Endodermal cell (in vitro differentiated cells): ENCODE measurements around the gene CDK9. TPM values are rescaled to one million over a fixed set of nuclear protein-coding genes. Genes with fewer than 3 reads are reported as not detected.

ENCODE experiments used
- DNase-seq: peaks from one replicate; pipeline ENCODE4 v3.0.0-alpha.2; 2017
- H3K27ac ChIP-seq: 2 replicates; pipeline ENCODE4 v1.5.1; 2013; ENCODE audit warnings: mild to moderate bottlenecking, low read depth, low read length, moderate library complexity
- H3K27me3 ChIP-seq: 2 replicates; pipeline ENCODE4 v1.6.1; 2013; ENCODE audit warnings: mild to moderate bottlenecking, low read length, moderate library complexity; ENCODE audit not compliant: insufficient read depth, control insufficient read depth, poor library complexity, severe bottlenecking
- H3K36me3 ChIP-seq: 2 replicates; pipeline ENCODE4 v1.7.0; 2013; ENCODE audit warnings: mild to moderate bottlenecking, low read length, moderate library complexity; ENCODE audit not compliant: control insufficient read depth, insufficient read depth
- H3K4me1 ChIP-seq: one replicate; pipeline ENCODE4 v1.7.0; 2013; ENCODE audit warnings: low read length; ENCODE audit not compliant: control insufficient read depth, insufficient read depth
- H3K4me3 ChIP-seq: 2 replicates; pipeline ENCODE4 v1.5.1; 2013; ENCODE audit warnings: mild to moderate bottlenecking, low read length, moderate library complexity
- H3K9ac ChIP-seq: 2 replicates; pipeline ENCODE4 v1.6.1; 2013; ENCODE audit warnings: mild to moderate bottlenecking, low read length, moderate library complexity; ENCODE audit not compliant: poor library complexity, severe bottlenecking; ENCODE audit errors: extremely low read depth
- H3K9me3 ChIP-seq: 2 replicates; pipeline ENCODE4 v1.6.1; 2013; ENCODE audit warnings: mild to moderate bottlenecking, low read length, moderate library complexity; ENCODE audit not compliant: control insufficient read depth
- H3K27ac Mint-ChIP-seq: 2 replicates; pipeline ENCODE4 v1.8.0; 2020; ENCODE audit warnings: mixed read lengths
- H3K27me3 Mint-ChIP-seq: 2 replicates; pipeline ENCODE4 v1.8.0; 2021; ENCODE audit warnings: mild to moderate bottlenecking, mixed read lengths; ENCODE audit not compliant: insufficient read depth
- H3K36me3 Mint-ChIP-seq: 2 replicates; pipeline ENCODE4 v1.8.0; 2020; ENCODE audit warnings: low read depth, mixed read lengths
- H3K4me1 Mint-ChIP-seq: 2 replicates; pipeline ENCODE4 v1.8.0; 2020; ENCODE audit warnings: mixed read lengths
- H3K4me3 Mint-ChIP-seq: 2 replicates; pipeline ENCODE4 v1.8.0; 2020; ENCODE audit warnings: mild to moderate bottlenecking, moderate library complexity, mixed read lengths
- H3K9me3 Mint-ChIP-seq: 2 replicates; pipeline ENCODE4 v1.8.0; 2020; ENCODE audit warnings: mild to moderate bottlenecking, mixed read lengths
- CTCF ChIP-seq: fragments of 200-600 bp; sonication (generic); conservative IDR thresholded peaks from 2 replicates; pipeline ENCODE4 v1.5.0; 2021; ENCODE audit warnings: antibody characterized with exemption, mild to moderate bottlenecking
- WGBS, 2 experiments: methylation state at CpG; one replicate each; pipeline versions ENCODE4 v1.1.5 to v1.1.7; 2013; ENCODE audit warnings: missing lambda C conversion rate in 2 of 2, mixed read lengths in 1 of 2; ENCODE audit not compliant: insufficient coverage in 1 of 2, insufficient read length in 1 of 2; 5-methylcytosine and 5-hydroxymethylcytosine counted together
- microRNA-seq: library from miRNA; unstranded; fragments of <30 nt; microRNA quantifications from one replicate; pipeline ENCODE4 v1.2.0, GENCODE V29; 2020; ENCODE audit warnings: borderline microRNAs expressed
- total RNA-seq, 2 donors: library from RNA; stranded (reverse); fragmentation: NEBNext Ultra II Directional in 1 of 2; extraction: Animal tissue kit (Norgen Biotek cat#: 25700) in 1 of 2; gene quantifications; 2 replicates in 1 of 2; 3 replicates in 1 of 2; pipeline ENCODE4 v1.2.1, GENCODE V29; 2021

The CDK9 gene
- total RNA-seq, 2 donors from 2014 or later, result 97.1 to 101 TPM

GRCh38 chr9:127837346-127837745 lies 51.5 kb downstream of the CDK9 start:
- H3K9ac ChIP-seq, result no peak overlapping the region
- H3K27ac Mint-ChIP-seq, result no peak overlapping the region
- no peak overlapping the region for H3K4me3 ChIP-seq
- H3K9me3 Mint-ChIP-seq, result no peaks in the 10 kb centered on the region
- WGBS, 2 experiments, result 88 to 92% methylated on average over 1 to 4 of the region's 4 CpGs
- H3K27me3 Mint-ChIP-seq, result no peaks in the 10 kb centered on the region
- no peak overlapping the region for H3K27ac ChIP-seq
- H3K4me3 Mint-ChIP-seq, result no peak overlapping the region
- H3K27me3 ChIP-seq, result no peaks in the 10 kb centered on the region
- no peaks in the 10 kb centered on the region for H3K36me3 ChIP-seq
- no peak for DNase-seq
- H3K4me1 Mint-ChIP-seq, result no peaks in the 10 kb centered on the region
- H3K4me1 ChIP-seq, result no peaks in the 10 kb centered on the region
- no peaks in the 10 kb centered on the region for H3K36me3 Mint-ChIP-seq
- TF ChIP-seq CTCF, result no peak
- H3K9me3 ChIP-seq, result no peaks in the 10 kb centered on the region

GRCh38 chr9:127838375-127839078 lies 52.7 kb downstream of the CDK9 start:
- no peaks in the 10 kb centered on the region for H3K27me3 Mint-ChIP-seq
- no peaks in the 10 kb centered on the region for H3K36me3 ChIP-seq
- WGBS, 2 experiments, result 75 to 82% methylated on average over 15 to 18 of the region's 18 CpGs
- H3K4me1 Mint-ChIP-seq, result no peaks in the 10 kb centered on the region
- no peaks in the 10 kb centered on the region for H3K4me1 ChIP-seq
- no peak for DNase-seq
- no peak overlapping the region for H3K9ac ChIP-seq
- H3K36me3 Mint-ChIP-seq, result no peaks in the 10 kb centered on the region
- H3K27ac ChIP-seq, result no peak overlapping the region
- H3K27ac Mint-ChIP-seq, result no peak overlapping the region
- no peak overlapping the region for H3K4me3 Mint-ChIP-seq
- no peaks in the 10 kb centered on the region for H3K27me3 ChIP-seq
- no peaks in the 10 kb centered on the region for H3K9me3 ChIP-seq
- no peak for TF ChIP-seq CTCF
- no peaks in the 10 kb centered on the region for H3K9me3 Mint-ChIP-seq
- no peak overlapping the region for H3K4me3 ChIP-seq

Small RNA genes within 50 kb of the gene (microRNA-seq; reads per million reads assigned to microRNA genes)
- gene MIR2861 (not detected), gene MIR3960 (not detected)

Other genes starting within 250 kb of the CDK9 start
- gene STXBP1, start 173.8 kb upstream of the CDK9 start, total RNA-seq, result 10 to 100 TPM; 27.8 to 46.8 TPM
- under 1 TPM; 0.20 to 0.44 TPM for gene CFAP157, start 79.0 kb upstream of the CDK9 start, total RNA-seq
- 10 to 100 TPM; 15.2 to 18.7 TPM for gene PTRH1, start 70.4 kb upstream of the CDK9 start, total RNA-seq
- not detected for gene TTC16, start 70.0 kb upstream of the CDK9 start, total RNA-seq
- 10 to 100 TPM; 15.7 to 16.7 TPM for gene TOR2A, start 50.7 kb upstream of the CDK9 start, total RNA-seq
- gene SH2D3C, start 7.4 kb upstream of the CDK9 start, total RNA-seq, result 1 to 10 TPM in 1 of 2 donors, under 1 TPM in 1; 0.77 to 1.4 TPM
- gene FPGS, start 16.8 kb downstream of the CDK9 start, total RNA-seq, result 10 to 100 TPM; 75.2 to 76.4 TPM
- gene ENG, start 68.6 kb downstream of the CDK9 start, total RNA-seq, result 1 to 10 TPM; 2.2 to 2.4 TPM
- gene AK1, start 91.6 kb downstream of the CDK9 start, total RNA-seq, result 10 to 100 TPM; 19.0 to 22.8 TPM
- gene ST6GALNAC6, start 113.6 kb downstream of the CDK9 start, total RNA-seq, result 10 to 100 TPM; 42.3 to 44.2 TPM
- gene ST6GALNAC4, start 131.0 kb downstream of the CDK9 start, total RNA-seq, result 10 to 100 TPM in 1 of 2 donors, 1 to 10 TPM in 1; 8.3 to 12.7 TPM
- gene PIP5KL1, start 144.7 kb downstream of the CDK9 start, total RNA-seq, result 1 to 10 TPM; 6.6 to 9.3 TPM
- gene DPM2, start 151.8 kb downstream of the CDK9 start, total RNA-seq, result 10 to 100 TPM; 45.7 TPM
- 10 to 100 TPM; 56.7 to 60.8 TPM for gene EEIG1, start 195.0 kb downstream of the CDK9 start, total RNA-seq